K562 (cell line): Measurements from ENCODE around the gene C1QTNF5. TPM values are rescaled to one million over a fixed set of nuclear protein-coding genes. Genes with fewer than 3 reads are reported as not detected.

Experiments
- ATAC-seq: fragments of 200-7000 bp; cut with Tn5 transposase; 3 replicates; pipeline ENCODE4 v1.9.1; 2020; ENCODE audit warnings: moderate library complexity
- BruUV-seq: library from RNA; stranded (reverse); fragments of 400-500 nt; replicated peaks from 2 replicates; lab custom pipeline; 2021; lab: Mats Ljungman, UMichigan
- CTCF ChIA-PET: fragments of 300-600 bp; formaldehyde crosslinking; extraction: SDS; loops from one replicate; lab custom pipeline; 2021; ENCODE audit warnings: low intra/inter-chr PET ratio; lab: Yijun Ruan, JAX
- POLR2A ChIA-PET: fragments of 300-600, 350-650 bp; sonication (Branson Sonifier 250); formaldehyde crosslinking; extraction: SDS; loops from one replicate; lab custom pipeline; 2021; ENCODE audit warnings: antibody characterized with exemption, inconsistent platforms; lab: Yijun Ruan, JAX
- DNase-seq, 4 experiments: peaks; one replicate each; pipeline versions ENCODE4 v3.0.0 to v3.0.0-alpha.2; 2011 to 2018; ENCODE audit warnings: low spot score in 3 of 4, mixed read lengths in 3 of 4; ENCODE audit errors: extremely low read depth in 1 of 4
- FAIRE-seq: peaks from 2 replicates; lab custom pipeline; 2011; peaks lifted over from hg19 to GRCh38; lab: Jason Lieb, UNC
- H2AFZ ChIP-seq: 2 replicates; pipeline ENCODE4 v1.6.0; 2011; ENCODE audit warnings: low read depth, low read length, control low read depth, inconsistent platforms
- H3K27ac ChIP-seq: fragments of 200-600 bp; 3 replicates; pipeline ENCODE4 v1.8.0; 2011; ENCODE audit warnings: low read depth, mild to moderate bottlenecking, control low read depth, inconsistent platforms, low read length, moderate library complexity, mixed read lengths; ENCODE audit errors: extremely low read depth
- H3K27me3 ChIP-seq, 2 experiments: fragments of 300-600 bp in 1 of 2; 2 replicates in 1 of 2; 3 replicates in 1 of 2; pipeline versions ENCODE4 v1.6.0 to v1.8.0; 2011; ENCODE audit warnings: inconsistent platforms in 2 of 2, low read length in 2 of 2, mild to moderate bottlenecking in 1 of 2, mixed read lengths in 1 of 2, moderate library complexity in 1 of 2; ENCODE audit not compliant: control insufficient read depth in 2 of 2, insufficient read depth in 2 of 2
- H3K36me3 ChIP-seq: fragments of 300-600 bp; 3 replicates; pipeline ENCODE4 v1.8.0; 2011; ENCODE audit warnings: mild to moderate bottlenecking, low read length, inconsistent platforms; ENCODE audit not compliant: control insufficient read depth, insufficient read depth
- H3K4me1 ChIP-seq, 2 experiments: fragments of 200-600 bp in 1 of 2; replicated peaks in 1 of 2; 2 replicates in 1 of 2; 3 replicates in 1 of 2; pipeline versions ENCODE4 v1.5.1 to v1.8.0; 2011; ENCODE audit warnings: inconsistent platforms in 2 of 2, low read length in 2 of 2, mild to moderate bottlenecking in 1 of 2, mixed read lengths in 1 of 2, moderate library complexity in 1 of 2; ENCODE audit not compliant: control insufficient read depth in 2 of 2, insufficient read depth in 2 of 2
- H3K4me2 ChIP-seq: 2 replicates; pipeline ENCODE4 v1.6.1; 2011; ENCODE audit warnings: low read length, control low read depth, inconsistent platforms, mixed read lengths; ENCODE audit not compliant: insufficient read depth
- H3K4me3 ChIP-seq: fragments of 200-600 bp; sonication (generic), shearing (Covaris generic); 2 replicates; pipeline ENCODE4 v1.5.1; 2016; ENCODE audit warnings: control low read depth, inconsistent platforms
- H3K79me2 ChIP-seq: fragments of 200-600 bp; 3 replicates; pipeline ENCODE4 v1.8.0; 2011; ENCODE audit warnings: low read length, inconsistent platforms; ENCODE audit not compliant: control insufficient read depth, insufficient read depth
- H3K9ac ChIP-seq, 2 experiments: 2 replicates each; pipeline versions ENCODE4 v1.6.0 to v1.6.1; 2011; ENCODE audit warnings: low read depth in 2 of 2, low read length in 2 of 2, control low read depth in 1 of 2, inconsistent platforms in 1 of 2, mild to moderate bottlenecking in 1 of 2, mixed read lengths in 1 of 2; ENCODE audit not compliant: insufficient read depth in 1 of 2
- H3K9me1 ChIP-seq: one replicate; pipeline ENCODE4 v1.6.0; 2011; ENCODE audit warnings: inconsistent platforms, mild to moderate bottlenecking, low read length, moderate library complexity; ENCODE audit not compliant: control insufficient read depth, insufficient read depth
- H3K9me3 ChIP-seq: replicated peaks from 2 replicates; pipeline ENCODE4 v1.5.1; 2011; ENCODE audit warnings: low read depth, low read length, inconsistent platforms; ENCODE audit not compliant: control insufficient read depth, insufficient read depth
- H4K20me1 ChIP-seq: replicated peaks from 2 replicates; pipeline ENCODE4 v1.6.1; 2011; ENCODE audit warnings: low read length, inconsistent platforms, mixed read lengths; ENCODE audit not compliant: control insufficient read depth, insufficient read depth
- BCL6 ChIP-seq: fragments of 250-450 bp; sonication (Bioruptor Pico); IDR thresholded peaks from 2 replicates; pipeline ENCODE4 v1.4.0; 2020
- ETV6 ChIP-seq, 3 experiments: fragments of 150-350 bp in 1 of 3; sonication (generic) in 1 of 3; formaldehyde crosslinking in 1 of 3; IDR thresholded peaks; 2 replicates each; pipeline versions ENCODE4 v1.6.1 to v1.8.0; 2014 to 2022; ENCODE audit warnings: borderline replicate concordance in 2 of 3, low read depth in 2 of 3, antibody characterized with exemption in 1 of 3, low read length in 1 of 3, mild to moderate bottlenecking in 1 of 3, missing genetic modification reagents in 1 of 3
- MAFF ChIP-seq: IDR thresholded peaks from 2 replicates; pipeline ENCODE4 v1.6.1; 2012; ENCODE audit warnings: low read length, improper control_type of control experiment
- MEIS2 ChIP-seq: fragments of 450-650 bp; IDR thresholded peaks from 2 replicates; pipeline ENCODE4 v1.6.1; 2014; ENCODE audit warnings: mild to moderate bottlenecking; ENCODE audit not compliant: partially characterized antibody
- MTA2 ChIP-seq: fragments of 450-650 bp; IDR thresholded peaks from 2 replicates; pipeline ENCODE4 v1.6.1; 2016; ENCODE audit warnings: low read depth
- NBN ChIP-seq: fragments of 450-650 bp; IDR thresholded peaks from 2 replicates; pipeline ENCODE4 v1.6.1; 2016; ENCODE audit warnings: low read depth, mild to moderate bottlenecking
- WGBS: fragments of 100-300 bp; shearing (Covaris generic); methylation state at CpG from one replicate; pipeline ENCODE4 v1.1.6; 2016; ENCODE audit warnings: low coverage, mixed read lengths; ENCODE audit not compliant: insufficient coverage; ENCODE audit errors: missing lambda C conversion rate; 5-methylcytosine and 5-hydroxymethylcytosine counted together
- in situ Hi-C: fragments of 300-500 bp; cut with MboI; formaldehyde crosslinking; loops from 4 replicates; pipeline ENCODE4 v1.15.0; 2018; ENCODE audit warnings: inconsistent platforms, mixed read lengths
- intact Hi-C: fragments of 100-400 bp; cut with micrococcal nuclease; formaldehyde crosslinking; loops from 2 replicates; pipeline ENCODE4 v1.14.2; 2022
- polyA plus RNA-seq, 8 experiments: library from polyadenylated mRNA; depleted of rRNA in 4 of 8; stranded (reverse) in 5 of 8; unstranded in 3 of 8; fragments of >200 nt; fragmentation: Nextera tagmentation in 2 of 8; fragmentation: Illumina TruSeq in 1 of 8; extraction: Ambion mirVana in 2 of 8; extraction: Trizol in 1 of 8; gene quantifications; 2 replicates each; pipeline versions ENCODE4 v1.2.1 to v1.2.3, GENCODE V29; 2011 to 2014; ENCODE audit warnings: inconsistent platforms in 1 of 8, missing spikeins in 1 of 8
- total RNA-seq, 7 experiments: library from RNA; depleted of rRNA in 6 of 7; stranded (reverse); fragments of >200 nt in 6 of 7; fragmentation: Illumina TruSeq in 2 of 7; extraction: Trizol in 2 of 7; gene quantifications; 2 replicates each; pipeline versions ENCODE4 v1.2.1 to v1.2.3, GENCODE V29; 2011 to 2021; ENCODE audit warnings: low replicate concordance in 1 of 7

C1QTNF5 gene
- total and polyA plus RNA-seq, 9 of the 15 experiments (the other 6 are each of a cell fraction or from before 2014, with no cell fraction given) = 0.07 to 0.76 (median 0.24) TPM; not detected in 1

DNA sequence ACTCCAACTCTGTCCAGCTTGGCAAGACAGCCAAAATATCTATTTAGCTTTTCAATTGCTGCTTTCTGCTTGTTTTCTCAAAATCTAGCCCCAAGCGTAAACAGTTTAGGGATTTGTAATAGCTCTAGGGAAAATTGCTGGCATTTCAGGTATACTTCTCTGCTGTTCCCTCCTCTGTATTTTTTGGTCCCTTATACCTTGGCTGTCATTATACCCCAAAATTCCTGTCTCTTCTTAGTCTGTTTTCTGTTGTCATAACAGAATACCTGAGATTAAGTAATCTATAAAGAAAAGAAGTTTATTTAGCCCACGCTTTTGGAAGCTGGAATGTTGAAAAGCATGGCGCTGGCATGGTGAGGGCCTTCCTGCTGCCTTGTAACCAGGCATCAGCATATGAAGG is 47.2 kb downstream of the C1QTNF5 start:
- Histone ChIP-seq H3K9ac (no peak overlapping the region), H4K20me1 (no peaks in the 10 kb centered on the region), H3K9me1 (no peaks in the 10 kb centered on the region), H3K36me3 (peaks cover 37% of the 10 kb centered on the region; the same call in 2 of the 3 replicates), H3K27me3 (no peaks in the 10 kb centered on the region), H3K9me3 (peaks cover 7% of the 10 kb centered on the region), H2AFZ (no peak overlapping the region), H3K4me3 (no peak overlapping the region)
- CTCF ChIA-PET = no interaction called here
- in situ Hi-C loops = no loop called here
- no peak for DNase-seq
- FAIRE-seq = no peak
- 98% methylated on average over 3 of the region's 3 CpGs for WGBS
- BruUV-seq = no TSS peak
- TF ChIP-seq ETV6 (IDR thresholded peaks at IDR 0.05; ENCODE audit: borderline replicate concordance in 1 of 2, low read depth in 2 of 2, low read length in 1 of 2) (no peak), ETV6 (CRISPR knock-in tag; IDR thresholded peaks at IDR 0.05; ENCODE audit: borderline replicate concordance) (no peak), MEIS2 (no peak), BCL6 (CRISPR knock-in tag) (no peak), MAFF (no peak), NBN (no peak), MTA2 (no peak)
- TF ChIP-seq, all 486 proteins: peak for 0
- no peak for ATAC-seq
- Histone ChIP-seq H3K27ac (no peak overlapping the region), H3K4me2 (no peak overlapping the region), H3K79me2 (no peaks in the 10 kb centered on the region), H3K4me1 (no peaks in the 10 kb centered on the region)
- POLR2A ChIA-PET = no interaction called here
- intact Hi-C loops = no loop called here
